ENCODE measurements around the gene RRP12. TPM values are rescaled to one million over a fixed set of nuclear protein-coding genes. Genes with fewer than 3 reads are reported as not detected.

Gene RRP12
- total and polyA plus RNA-seq, 9 of the 15 experiments (the other 6 are each of a cell fraction or from before 2014, with no cell fraction given): 4.6 to 68.2 (median 21.8) TPM

DNA sequence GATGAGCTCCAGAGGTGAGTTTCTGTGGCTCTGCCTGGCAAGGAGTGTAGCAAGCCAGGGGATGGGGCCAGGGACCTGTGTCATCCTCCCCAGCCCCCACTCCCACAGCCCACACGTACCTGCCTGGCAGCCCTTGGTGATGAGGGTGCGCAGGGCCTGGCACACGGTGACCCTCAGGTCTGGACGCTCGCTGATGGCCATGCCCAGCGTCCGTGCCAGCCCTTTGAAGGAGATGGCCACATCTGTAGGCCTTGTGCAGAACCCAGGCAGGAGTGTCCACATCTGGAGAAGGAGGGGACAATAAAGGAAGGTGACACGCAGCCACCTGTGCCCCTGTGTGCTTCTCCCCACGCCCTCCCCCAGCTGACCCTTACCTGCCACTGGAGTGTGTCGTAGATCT lies 27.7 kb downstream of the RRP12 start:
- in situ Hi-C loops (cut with MboI): no loop called here
- peaks cover 76% of the 10 kb centered on the region for H3K36me3 ChIP-seq (ENCODE audit: control insufficient read depth, insufficient read depth, low read length)
- POLR2A ChIA-PET: no interaction called here

More for the DNA sequence above, 27.7 kb downstream of the RRP12 start:
- H3K27ac ChIP-seq (ENCODE audit: extremely low read depth, low read depth, low read length): no peak overlapping the region
- H3K4me3 ChIP-seq: no peak overlapping the region
- no peak for FAIRE-seq
- intact Hi-C loops (cut with micrococcal nuclease): no loop called here
- H3K4me1 ChIP-seq (replicated peaks in 1 of 2; ENCODE audit: control insufficient read depth in 2 of 2, insufficient read depth in 2 of 2, low read length in 2 of 2): no peaks in the 10 kb centered on the region
- CTCF ChIA-PET (ENCODE audit: low intra/inter-chr PET ratio): no interaction called here
- no TSS peak for BruUV-seq (replicated peaks)
- ATAC-seq: no peak
- H3K79me2 ChIP-seq (ENCODE audit: control insufficient read depth, insufficient read depth, low read length): no peaks in the 10 kb centered on the region
- no peaks in the 10 kb centered on the region for H3K27me3 ChIP-seq (ENCODE audit: control insufficient read depth in 2 of 2, insufficient read depth in 2 of 2, low read length in 2 of 2)
- no peak overlapping the region for H3K4me2 ChIP-seq (ENCODE audit: insufficient read depth, low read length)
- TF ChIP-seq, protein P1, sequence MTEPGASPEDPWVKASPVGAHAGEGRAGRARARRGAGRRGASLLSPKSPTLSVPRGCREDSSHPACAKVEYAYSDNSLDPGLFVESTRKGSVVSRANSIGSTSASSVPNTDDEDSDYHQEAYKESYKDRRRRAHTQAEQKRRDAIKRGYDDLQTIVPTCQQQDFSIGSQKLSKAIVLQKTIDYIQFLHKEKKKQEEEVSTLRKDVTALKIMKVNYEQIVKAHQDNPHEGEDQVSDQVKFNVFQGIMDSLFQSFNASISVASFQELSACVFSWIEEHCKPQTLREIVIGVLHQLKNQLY (CRISPR knock-in tag; conservative IDR thresholded peaks at IDR 0.05): no peak
- no peak for TF ChIP-seq NCOA1 (IDR thresholded peaks at IDR 0.05; ENCODE audit: low read depth)
- TF ChIP-seq, protein P2, sequence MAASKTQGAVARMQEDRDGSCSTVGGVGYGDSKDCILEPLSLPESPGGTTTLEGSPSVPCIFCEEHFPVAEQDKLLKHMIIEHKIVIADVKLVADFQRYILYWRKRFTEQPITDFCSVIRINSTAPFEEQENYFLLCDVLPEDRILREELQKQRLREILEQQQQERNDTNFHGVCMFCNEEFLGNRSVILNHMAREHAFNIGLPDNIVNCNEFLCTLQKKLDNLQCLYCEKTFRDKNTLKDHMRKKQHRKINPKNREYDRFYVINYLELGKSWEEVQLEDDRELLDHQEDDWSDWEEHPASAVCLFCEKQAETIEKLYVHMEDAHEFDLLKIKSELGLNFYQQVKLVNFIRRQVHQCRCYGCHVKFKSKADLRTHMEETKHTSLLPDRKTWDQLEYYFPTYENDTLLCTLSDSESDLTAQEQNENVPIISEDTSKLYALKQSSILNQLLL (CRISPR knock-in tag; IDR thresholded peaks at IDR 0.05; ENCODE audit: borderline replicate concordance): no peak
- no peak for TF ChIP-seq EHMT2 (IDR thresholded peaks at IDR 0.05)
- TF ChIP-seq, protein P3, sequence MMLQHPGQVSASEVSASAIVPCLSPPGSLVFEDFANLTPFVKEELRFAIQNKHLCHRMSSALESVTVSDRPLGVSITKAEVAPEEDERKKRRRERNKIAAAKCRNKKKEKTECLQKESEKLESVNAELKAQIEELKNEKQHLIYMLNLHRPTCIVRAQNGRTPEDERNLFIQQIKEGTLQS (IDR thresholded peaks at IDR 0.05): no peak
- TF ChIP-seq, protein P3 (CRISPR knock-in tag; conservative IDR thresholded peaks at IDR 0.05): no peak
- no peak for TF ChIP-seq MAX (CRISPR knock-in tag; IDR thresholded peaks at IDR 0.05)
- no peak for TF ChIP-seq ZNF696 (CRISPR knock-in tag; conservative IDR thresholded peaks at IDR 0.05)
- no peak for TF ChIP-seq NR3C1 (CRISPR knock-in tag; IDR thresholded peaks at IDR 0.05)
- no peak for TF ChIP-seq PURB (CRISPR knock-in tag; IDR thresholded peaks at IDR 0.05; ENCODE audit: low read depth)
- TF ChIP-seq RAD51 (IDR thresholded peaks at IDR 0.05; ENCODE audit: borderline replicate concordance, low read depth): no peak
- no peak for TF ChIP-seq ELF1 (tag; IDR thresholded peaks at IDR 0.05)
- TF ChIP-seq ZFP1 (CRISPR knock-in tag; IDR thresholded peaks at IDR 0.05): no peak
- no peak for TF ChIP-seq POLR2G (IDR thresholded peaks at IDR 0.05; ENCODE audit: low read depth, low read length)
- TF ChIP-seq, protein P4, sequence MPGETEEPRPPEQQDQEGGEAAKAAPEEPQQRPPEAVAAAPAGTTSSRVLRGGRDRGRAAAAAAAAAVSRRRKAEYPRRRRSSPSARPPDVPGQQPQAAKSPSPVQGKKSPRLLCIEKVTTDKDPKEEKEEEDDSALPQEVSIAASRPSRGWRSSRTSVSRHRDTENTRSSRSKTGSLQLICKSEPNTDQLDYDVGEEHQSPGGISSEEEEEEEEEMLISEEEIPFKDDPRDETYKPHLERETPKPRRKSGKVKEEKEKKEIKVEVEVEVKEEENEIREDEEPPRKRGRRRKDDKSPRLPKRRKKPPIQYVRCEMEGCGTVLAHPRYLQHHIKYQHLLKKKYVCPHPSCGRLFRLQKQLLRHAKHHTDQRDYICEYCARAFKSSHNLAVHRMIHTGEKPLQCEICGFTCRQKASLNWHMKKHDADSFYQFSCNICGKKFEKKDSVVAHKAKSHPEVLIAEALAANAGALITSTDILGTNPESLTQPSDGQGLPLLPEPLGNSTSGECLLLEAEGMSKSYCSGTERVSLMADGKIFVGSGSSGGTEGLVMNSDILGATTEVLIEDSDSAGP (CRISPR knock-in tag; IDR thresholded peaks at IDR 0.05): no peak
- TF ChIP-seq ZNF134 (CRISPR knock-in tag; conservative IDR thresholded peaks at IDR 0.05): no peak
- TF ChIP-seq KLF16 (IDR thresholded peaks at IDR 0.05): no peak
- TF ChIP-seq CC2D1A (IDR thresholded peaks at IDR 0.05): no peak
- DNase-seq (ENCODE audit: extremely low read depth in 1 of 4, low spot score in 3 of 4): no peak
- no peaks in the 10 kb centered on the region for H3K9me1 ChIP-seq (ENCODE audit: control insufficient read depth, insufficient read depth, low read length)
- H2AFZ ChIP-seq (ENCODE audit: low read depth, low read length): no peak overlapping the region
- no peaks in the 10 kb centered on the region for H3K9me3 ChIP-seq (replicated peaks; ENCODE audit: control insufficient read depth, insufficient read depth, low read depth, low read length)
- H4K20me1 ChIP-seq (replicated peaks; ENCODE audit: control insufficient read depth, insufficient read depth, low read length): no peaks in the 10 kb centered on the region
- 91% methylated on average over 5 of the region's 10 CpGs for WGBS (ENCODE audit: insufficient coverage, low coverage, missing lambda C conversion rate)
- no peak overlapping the region for H3K9ac ChIP-seq (ENCODE audit: insufficient read depth in 1 of 2, low read depth in 2 of 2, low read length in 2 of 2)

All from K562 (cell line).